ENCODE results near the gene LGALS3. TPM values are rescaled to one million over a fixed set of nuclear protein-coding genes. Genes with fewer than 3 reads are reported as not detected.
A peak's percentile ranks its signal among the peaks of the same experiment; 100 is the strongest.

Gene LGALS3
- total and polyA plus RNA-seq, 3 donors from 2014 or later, result 169 to 274 (median 224) TPM

DNA sequence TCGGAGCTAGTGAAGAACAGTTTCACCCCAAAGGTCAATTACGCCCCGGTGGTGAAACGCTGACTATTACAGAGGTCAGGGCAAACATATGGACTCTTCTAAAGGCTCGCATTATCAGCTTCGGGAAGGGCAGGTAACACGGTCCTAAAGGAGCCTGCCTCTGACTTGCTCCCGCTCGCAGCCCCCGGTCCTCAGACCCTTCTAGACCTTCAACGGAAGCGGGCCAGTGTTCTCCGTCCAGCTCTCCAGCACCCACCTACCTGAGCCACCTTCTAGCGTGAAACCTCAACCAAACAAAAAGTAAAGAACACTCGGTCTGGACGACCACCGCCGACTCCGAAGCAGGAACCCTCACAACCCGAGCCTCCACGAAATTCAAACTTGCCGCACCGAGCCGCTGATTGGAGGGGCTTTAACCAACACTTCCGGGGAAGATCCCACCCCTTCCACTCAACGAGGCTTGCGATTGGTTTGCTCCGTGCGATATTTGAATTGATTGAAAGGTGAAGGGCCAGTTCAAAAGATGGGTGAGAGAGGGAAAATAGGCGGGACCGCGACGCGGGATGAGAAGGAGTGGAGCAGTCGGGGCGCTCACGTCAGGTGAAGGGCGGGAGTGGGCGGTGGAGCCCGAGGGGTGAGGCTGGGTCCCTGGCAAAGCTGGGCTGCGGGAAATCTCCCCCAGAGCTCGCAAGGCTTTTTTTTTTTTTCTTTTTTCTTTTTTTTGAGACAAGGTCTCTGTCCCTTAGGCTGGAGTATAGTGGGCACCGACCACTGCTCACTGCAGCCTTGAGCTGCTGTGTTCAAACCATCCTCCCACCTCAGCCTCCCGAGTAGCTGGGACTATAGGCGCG is 62.4 kb downstream of the LGALS3 start, which contains the start of gene DLGAP5:
Gene DLGAP5, minus strand, starts transcription at position 383 of the 851 bp plus-strand sequence. CDS start 2,406 bp downstream, outside the sequence.
- Histone ChIP-seq H3K4me3 (peak within 1 kb of the TSS; percentile 50 to 69), H3K9me3 (no peaks in the 10 kb centered on the region), H3K27me3 (no peaks in the 10 kb centered on the region), H3K36me3 (ENCODE audit: low read depth, missing control alignments) (no peaks in the 10 kb centered on the region), H3K27ac (peak within 1 kb of the TSS; percentile 13 to 74), H3K4me1 (peaks cover 5% of the 10 kb centered on the region)
- 1% methylated on average over 46 of the region's 46 CpGs for WGBS, 2 donors
- TF ChIP-seq POLR2A (IDR thresholded peaks at IDR 0.05), result peak; percentile 63
- TF ChIP-seq, protein P1, sequence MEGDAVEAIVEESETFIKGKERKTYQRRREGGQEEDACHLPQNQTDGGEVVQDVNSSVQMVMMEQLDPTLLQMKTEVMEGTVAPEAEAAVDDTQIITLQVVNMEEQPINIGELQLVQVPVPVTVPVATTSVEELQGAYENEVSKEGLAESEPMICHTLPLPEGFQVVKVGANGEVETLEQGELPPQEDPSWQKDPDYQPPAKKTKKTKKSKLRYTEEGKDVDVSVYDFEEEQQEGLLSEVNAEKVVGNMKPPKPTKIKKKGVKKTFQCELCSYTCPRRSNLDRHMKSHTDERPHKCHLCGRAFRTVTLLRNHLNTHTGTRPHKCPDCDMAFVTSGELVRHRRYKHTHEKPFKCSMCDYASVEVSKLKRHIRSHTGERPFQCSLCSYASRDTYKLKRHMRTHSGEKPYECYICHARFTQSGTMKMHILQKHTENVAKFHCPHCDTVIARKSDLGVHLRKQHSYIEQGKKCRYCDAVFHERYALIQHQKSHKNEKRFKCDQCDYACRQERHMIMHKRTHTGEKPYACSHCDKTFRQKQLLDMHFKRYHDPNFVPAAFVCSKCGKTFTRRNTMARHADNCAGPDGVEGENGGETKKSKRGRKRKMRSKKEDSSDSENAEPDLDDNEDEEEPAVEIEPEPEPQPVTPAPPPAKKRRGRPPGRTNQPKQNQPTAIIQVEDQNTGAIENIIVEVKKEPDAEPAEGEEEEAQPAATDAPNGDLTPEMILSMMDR (IDR thresholded peaks at IDR 0.05), result no peak
- intact Hi-C loops (cut with DNase I; ENCODE audit: low total_unique reads), result no loop called here
- DNase-seq, result peak; percentile 98

DNA sequence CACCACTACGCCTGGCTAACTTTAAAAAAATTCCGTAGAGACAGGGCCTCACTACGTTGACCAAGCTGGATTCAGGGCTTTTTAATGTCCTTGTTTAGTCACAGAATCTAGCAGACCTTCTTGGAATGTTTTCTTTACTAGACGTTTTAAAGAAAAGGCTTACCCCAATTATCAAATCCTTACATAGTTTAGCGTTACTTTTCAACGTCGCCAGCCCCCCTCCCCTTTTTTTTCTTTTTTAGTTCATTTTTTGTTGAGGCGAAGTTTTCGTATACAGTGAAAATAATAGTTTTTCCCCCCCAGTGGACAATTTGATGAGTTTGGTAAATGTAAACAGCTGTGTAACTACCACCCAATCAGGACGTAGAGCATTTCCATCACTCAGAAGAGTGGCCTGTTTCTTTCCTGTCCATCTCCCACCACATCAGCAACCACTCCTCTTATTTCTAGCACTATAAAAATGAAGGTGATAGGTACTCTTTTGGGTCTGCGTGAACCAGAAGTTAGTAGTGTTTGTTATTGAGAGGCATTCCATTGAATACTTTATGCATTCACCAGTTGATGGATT is 63.1 kb downstream of the LGALS3 start:
- Histone ChIP-seq H3K4me1 (peaks cover 5% of the 10 kb centered on the region), H3K27ac (peak overlapping the region; percentile 13 to 74), H3K36me3 (ENCODE audit: low read depth, missing control alignments) (no peaks in the 10 kb centered on the region), H3K4me3 (peak overlapping the region; percentile 50 to 69), H3K9me3 (no peaks in the 10 kb centered on the region), H3K27me3 (no peaks in the 10 kb centered on the region)
- TF ChIP-seq POLR2A (IDR thresholded peaks at IDR 0.05), result no peak
- TF ChIP-seq, protein P1 (IDR thresholded peaks at IDR 0.05), result no peak
- intact Hi-C loops (cut with DNase I; ENCODE audit: low total_unique reads), result no loop called here
- DNase-seq, result no peak
- WGBS, 2 donors, result 30 to 40% methylated on average over 11 of the region's 11 CpGs

DNA sequence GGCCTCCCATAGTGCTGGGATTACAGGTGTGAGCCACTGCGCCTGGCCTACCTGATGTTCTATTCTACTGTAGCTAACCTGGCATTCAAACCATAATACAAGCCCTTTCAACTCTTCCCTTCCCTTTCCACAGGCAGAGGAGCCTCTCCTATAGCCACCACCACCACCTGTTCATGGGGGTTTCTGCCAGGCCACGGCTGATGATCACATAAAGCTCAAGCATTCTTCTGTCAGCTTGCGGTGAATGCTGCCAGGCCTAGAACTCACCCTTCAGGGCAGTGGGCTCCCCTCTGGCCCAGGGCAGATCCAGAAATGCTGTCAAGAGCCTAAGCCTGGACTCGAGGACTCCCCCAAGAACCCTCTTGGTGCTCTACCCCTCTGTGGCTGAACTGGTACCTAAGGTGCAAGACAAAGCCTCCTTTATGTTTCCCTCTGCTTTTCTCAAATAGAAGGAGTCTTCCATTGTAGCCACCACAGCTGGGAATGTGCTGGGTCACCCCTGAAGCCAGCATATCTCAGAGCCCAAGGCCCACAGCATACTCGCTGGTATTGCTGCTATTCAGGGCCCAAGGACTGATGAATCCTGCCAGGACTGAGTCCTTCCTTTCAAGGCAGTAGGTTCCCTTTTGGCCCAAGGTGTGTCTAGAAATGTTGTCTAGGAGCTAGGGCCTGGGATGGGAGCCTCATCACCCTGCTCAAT is 65.8 kb downstream of the LGALS3 start:
- Histone ChIP-seq H3K27ac (peak overlapping the region; percentile 34 to 37), H3K9me3 (no peaks in the 10 kb centered on the region), H3K36me3 (ENCODE audit: low read depth, missing control alignments) (no peaks in the 10 kb centered on the region), H3K4me1 (peaks cover 5% of the 10 kb centered on the region), H3K27me3 (no peaks in the 10 kb centered on the region), H3K4me3 (no peak overlapping the region)
- DNase-seq, result no peak
- intact Hi-C loops (cut with DNase I; ENCODE audit: low total_unique reads), result no loop called here
- no peak for TF ChIP-seq POLR2A (IDR thresholded peaks at IDR 0.05)
- TF ChIP-seq, protein P1 (IDR thresholded peaks at IDR 0.05), result no peak
- WGBS, 2 donors, result 81 to 90% methylated on average over 5 of the region's 5 CpGs

Other genes with a start within 250 kb of the LGALS3 start
- 10 to 100 TPM; 11.3 to 15.8 TPM for gene GCH1, start 226.4 kb upstream of the LGALS3 start, total RNA-seq
- gene GCH1, start 226.4 kb upstream of the LGALS3 start, polyA plus RNA-seq (ENCODE audit: insufficient read depth, low read depth, low replicate concordance), result 8.8 TPM
- gene WDHD1, start 102.2 kb upstream of the LGALS3 start, total RNA-seq, result 10 to 100 TPM in 1 of 2 donors, 1 to 10 TPM in 1; 9.0 to 10.4 TPM
- gene WDHD1, start 102.2 kb upstream of the LGALS3 start, polyA plus RNA-seq (ENCODE audit: insufficient read depth, low read depth, low replicate concordance), result 5.2 TPM
- 10 to 100 TPM in 1 of 2 donors, 1 to 10 TPM in 1; 7.7 to 11.4 TPM for gene SOCS4, start 102.0 kb upstream of the LGALS3 start, total RNA-seq
- 7.5 TPM for gene SOCS4, start 102.0 kb upstream of the LGALS3 start, polyA plus RNA-seq (ENCODE audit: insufficient read depth, low read depth, low replicate concordance)
- 100 to 1,000 TPM; 105 to 146 TPM for gene MAPK1IP1L, start 77.6 kb upstream of the LGALS3 start, total RNA-seq
- gene MAPK1IP1L, start 77.6 kb upstream of the LGALS3 start, polyA plus RNA-seq (ENCODE audit: insufficient read depth, low read depth, low replicate concordance), result 87.0 TPM
- gene DLGAP5, start 62.3 kb downstream of the LGALS3 start, total RNA-seq, result 10 to 100 TPM; 11.2 to 17.2 TPM
- 15.2 TPM for gene DLGAP5, start 62.3 kb downstream of the LGALS3 start, polyA plus RNA-seq (ENCODE audit: insufficient read depth, low read depth, low replicate concordance)
- 10 to 100 TPM; 84.4 to 91.7 TPM for gene FBXO34, start 142.2 kb downstream of the LGALS3 start, total RNA-seq
- 62.1 TPM for gene FBXO34, start 142.2 kb downstream of the LGALS3 start, polyA plus RNA-seq (ENCODE audit: insufficient read depth, low read depth, low replicate concordance)